Keratinocyte (primary cell): ENCODE measurements around the gene PARD3B.

Experiments used
- EZH2 ChIP-seq: IDR thresholded peaks from one replicate; pipeline ENCODE4 v1.6.1; 2012; ENCODE audit warnings: inconsistent platforms, mild to moderate bottlenecking, low read length, moderate library complexity
- TF ChIP-seq, protein P1 (sequence below), 3 experiments: IDR thresholded peaks in 1 of 3; conservative IDR thresholded peaks in 1 of 3; optimal IDR thresholded peaks in 1 of 3; 2 replicates in 2 of 3; 3 replicates in 1 of 3; pipeline versions ENCODE3 to v1.5.1; 2011; ENCODE audit warnings: low read length in 3 of 3, mild to moderate bottlenecking in 3 of 3, moderate library complexity in 2 of 3, control low read depth in 1 of 3, inconsistent platforms in 1 of 3; ENCODE audit not compliant: insufficient read depth in 2 of 3; ENCODE audit errors: extremely low read depth in 1 of 3

DNA sequence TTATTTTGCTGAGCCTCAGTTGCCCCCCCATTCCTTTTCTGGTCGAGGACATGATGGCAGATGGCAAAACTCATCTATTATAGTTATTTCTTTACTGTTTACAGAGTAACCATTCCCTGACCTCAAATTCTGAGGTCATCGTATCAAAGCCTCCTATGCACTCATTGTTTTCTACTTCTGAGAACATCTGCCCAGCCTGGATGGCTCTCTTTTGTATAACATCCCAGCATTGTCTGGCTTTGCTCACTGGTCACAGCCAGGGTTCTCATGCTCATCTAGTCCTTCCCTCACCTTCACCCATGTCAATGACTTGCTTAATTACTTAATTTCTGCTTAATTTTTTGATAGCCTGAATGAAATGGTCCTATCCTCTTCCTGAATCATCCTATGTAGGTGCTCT, 472.1 kb downstream of the PARD3B start:
- TF ChIP-seq, protein P1, sequence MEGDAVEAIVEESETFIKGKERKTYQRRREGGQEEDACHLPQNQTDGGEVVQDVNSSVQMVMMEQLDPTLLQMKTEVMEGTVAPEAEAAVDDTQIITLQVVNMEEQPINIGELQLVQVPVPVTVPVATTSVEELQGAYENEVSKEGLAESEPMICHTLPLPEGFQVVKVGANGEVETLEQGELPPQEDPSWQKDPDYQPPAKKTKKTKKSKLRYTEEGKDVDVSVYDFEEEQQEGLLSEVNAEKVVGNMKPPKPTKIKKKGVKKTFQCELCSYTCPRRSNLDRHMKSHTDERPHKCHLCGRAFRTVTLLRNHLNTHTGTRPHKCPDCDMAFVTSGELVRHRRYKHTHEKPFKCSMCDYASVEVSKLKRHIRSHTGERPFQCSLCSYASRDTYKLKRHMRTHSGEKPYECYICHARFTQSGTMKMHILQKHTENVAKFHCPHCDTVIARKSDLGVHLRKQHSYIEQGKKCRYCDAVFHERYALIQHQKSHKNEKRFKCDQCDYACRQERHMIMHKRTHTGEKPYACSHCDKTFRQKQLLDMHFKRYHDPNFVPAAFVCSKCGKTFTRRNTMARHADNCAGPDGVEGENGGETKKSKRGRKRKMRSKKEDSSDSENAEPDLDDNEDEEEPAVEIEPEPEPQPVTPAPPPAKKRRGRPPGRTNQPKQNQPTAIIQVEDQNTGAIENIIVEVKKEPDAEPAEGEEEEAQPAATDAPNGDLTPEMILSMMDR (optimal IDR thresholded peaks at IDR 0.05 in 1 of 3, IDR thresholded peaks at IDR 0.05 in 1 of 3, conservative IDR thresholded peaks at IDR 0.05 in 1 of 3; ENCODE audit: extremely low read depth in 1 of 3, insufficient read depth in 2 of 3, low read length in 3 of 3): no peak
- no peak for TF ChIP-seq EZH2
